Duodenal mucosa (tissue), 2 donors: Measurements from ENCODE around the gene SGPP1.

ENCODE experiments used
- H3K27ac ChIP-seq: one replicate; pipeline ENCODE4 v1.7.0; 2013; ENCODE audit warnings: low read depth, low read length
- H3K27me3 ChIP-seq, 2 donors: one replicate each; pipeline ENCODE4 v1.7.0; 2013; ENCODE audit warnings: low read length in 2 of 2, control low read depth in 1 of 2; ENCODE audit not compliant: insufficient read depth in 2 of 2, control insufficient read depth in 1 of 2
- H3K36me3 ChIP-seq, 2 donors: one replicate each; pipeline ENCODE4 v1.7.0; 2013; ENCODE audit warnings: low read length in 2 of 2, control low read depth in 1 of 2; ENCODE audit not compliant: insufficient read depth in 2 of 2, control insufficient read depth in 1 of 2
- H3K4me1 ChIP-seq, 2 donors: one replicate each; pipeline ENCODE4 v1.7.0; 2013; ENCODE audit warnings: low read length in 2 of 2, control low read depth in 1 of 2; ENCODE audit not compliant: insufficient read depth in 2 of 2, control insufficient read depth in 1 of 2
- H3K4me3 ChIP-seq, 2 donors: one replicate each; pipeline ENCODE4 v1.7.0; 2013; ENCODE audit warnings: low read length in 2 of 2, low read depth in 1 of 2
- H3K9ac ChIP-seq, 2 donors: one replicate each; pipeline ENCODE4 v1.7.0; 2013; ENCODE audit warnings: low read length in 2 of 2, low read depth in 1 of 2
- H3K9me3 ChIP-seq, 2 donors: one replicate each; pipeline ENCODE4 v1.7.0; 2013; ENCODE audit warnings: low read length in 2 of 2, control low read depth in 1 of 2; ENCODE audit not compliant: control insufficient read depth in 1 of 2

The SGPP1 gene

GRCh38 chr14:63677891-63678379 is 49.9 kb downstream of the SGPP1 start:
- Histone ChIP-seq H3K27ac (no peak overlapping the region), H3K4me3 (no peak overlapping the region), H3K9me3 (no peaks in the 10 kb centered on the region)

GRCh38 chr14:63676615-63677014 is 51.2 kb downstream of the SGPP1 start:
- no peaks in the 10 kb centered on the region for H3K9me3 ChIP-seq
- no peak overlapping the region for H3K9ac ChIP-seq
- H3K27ac ChIP-seq = no peak overlapping the region
- no peak overlapping the region for H3K4me3 ChIP-seq
- H3K4me1 ChIP-seq = peaks cover 0 to 15% of the 10 kb centered on the region in 2 donors
- no peaks in the 10 kb centered on the region for H3K36me3 ChIP-seq
- H3K27me3 ChIP-seq = no peaks in the 10 kb centered on the region

More at GRCh38 chr14:63677891-63678379, 49.9 kb downstream of the SGPP1 start:
- Histone ChIP-seq H3K4me1 (peaks cover 0 to 10% of the 10 kb centered on the region in 2 donors), H3K9ac (no peak overlapping the region), H3K36me3 (no peaks in the 10 kb centered on the region), H3K27me3 (no peaks in the 10 kb centered on the region)

- no peak overlapping the region for H3K9ac ChIP-seq
- H3K27ac ChIP-seq = no peak overlapping the region
- H3K4me3 ChIP-seq = no peak overlapping the region
- no peaks in the 10 kb centered on the region for H3K36me3 ChIP-seq
- H3K4me1 ChIP-seq = peaks cover 0 to 15% of the 10 kb centered on the region in 2 donors
- H3K9me3 ChIP-seq = no peaks in the 10 kb centered on the region
- no peaks in the 10 kb centered on the region for H3K27me3 ChIP-seq
Measured at GRCh38 chr14:63673886-63674497, 53.9 kb downstream of the SGPP1 start.

- Histone ChIP-seq H3K27me3 (no peaks in the 10 kb centered on the region), H3K9ac (no peak overlapping the region), H3K4me1 (peaks cover 0 to 13% of the 10 kb centered on the region in 2 donors), H3K4me3 (no peak overlapping the region), H3K36me3 (no peaks in the 10 kb centered on the region), H3K27ac (no peak overlapping the region), H3K9me3 (no peaks in the 10 kb centered on the region)
Measured at GRCh38 chr14:63673255-63673654, 54.6 kb downstream of the SGPP1 start.

- H3K4me3 ChIP-seq = no peak overlapping the region
- no peaks in the 10 kb centered on the region for H3K36me3 ChIP-seq
- no peak overlapping the region for H3K9ac ChIP-seq
- H3K4me1 ChIP-seq = peaks cover 0 to 7% of the 10 kb centered on the region in 2 donors
- H3K27ac ChIP-seq = no peak overlapping the region
- H3K27me3 ChIP-seq = no peaks in the 10 kb centered on the region
- no peaks in the 10 kb centered on the region for H3K9me3 ChIP-seq
Measured at GRCh38 chr14:63672417-63673180, 55.3 kb downstream of the SGPP1 start.

GRCh38 chr14:63671987-63672386 is 55.9 kb downstream of the SGPP1 start:
- no peak overlapping the region for H3K9ac ChIP-seq
- H3K27ac ChIP-seq = no peak overlapping the region

GRCh38 chr14:63670692-63671091 is 57.2 kb downstream of the SGPP1 start:
- Histone ChIP-seq H3K27ac (no peak overlapping the region), H3K9ac (no peak overlapping the region), H3K27me3 (no peaks in the 10 kb centered on the region), H3K36me3 (no peaks in the 10 kb centered on the region), H3K4me1 (peaks cover 0 to 5% of the 10 kb centered on the region in 2 donors), H3K9me3 (no peaks in the 10 kb centered on the region), H3K4me3 (no peak overlapping the region)

More at GRCh38 chr14:63671987-63672386, 55.9 kb downstream of the SGPP1 start:
- Histone ChIP-seq H3K9me3 (no peaks in the 10 kb centered on the region), H3K27me3 (no peaks in the 10 kb centered on the region), H3K36me3 (no peaks in the 10 kb centered on the region), H3K4me1 (peaks cover 0 to 5% of the 10 kb centered on the region in 2 donors), H3K4me3 (no peak overlapping the region)

GRCh38 chr14:63666335-63666734 is 61.5 kb downstream of the SGPP1 start:
- Histone ChIP-seq H3K27me3 (no peaks in the 10 kb centered on the region), H3K27ac (no peak overlapping the region), H3K9me3 (no peaks in the 10 kb centered on the region), H3K4me3 (no peak overlapping the region), H3K36me3 (no peaks in the 10 kb centered on the region), H3K4me1 (no peaks in the 10 kb centered on the region), H3K9ac (no peak overlapping the region)

GRCh38 chr14:63663428-63664341 is 64.2 kb downstream of the SGPP1 start:
- Histone ChIP-seq H3K9me3 (no peaks in the 10 kb centered on the region), H3K27me3 (no peaks in the 10 kb centered on the region), H3K4me1 (no peaks in the 10 kb centered on the region), H3K4me3 (no peak overlapping the region), H3K36me3 (no peaks in the 10 kb centered on the region), H3K27ac (no peak overlapping the region), H3K9ac (no peak overlapping the region)
